Activated CD4-positive, alpha-beta T cell treated with anti-CD3 and anti-CD28 coated beads, Interleukin-2, amount 10 ng/mL, durations not matched to agents 24 days and 14 days (primary cell): ENCODE results near the gene MTG1. TPM values are rescaled to one million over a fixed set of nuclear protein-coding genes. Genes with fewer than 3 reads are reported as not detected.

Experiments
- DNase-seq: peaks from one replicate; pipeline ENCODE4 v3.0.0; 2022
- H3K27ac Mint-ChIP-seq: one replicate; pipeline ENCODE4 v1.8.0; 2022; ENCODE audit warnings: mild to moderate bottlenecking, mixed read lengths
- H3K27me3 Mint-ChIP-seq: one replicate; pipeline ENCODE4 v1.8.0; 2022; ENCODE audit warnings: mixed read lengths
- H3K36me3 Mint-ChIP-seq: one replicate; pipeline ENCODE4 v1.8.0; 2022; ENCODE audit warnings: low read depth, mild to moderate bottlenecking, mixed read lengths
- H3K4me1 Mint-ChIP-seq: one replicate; pipeline ENCODE4 v1.8.0; 2021; ENCODE audit warnings: mixed read lengths
- H3K4me3 Mint-ChIP-seq: one replicate; pipeline ENCODE4 v1.8.0; 2022; ENCODE audit warnings: mild to moderate bottlenecking, moderate library complexity, mixed read lengths
- H3K9me3 Mint-ChIP-seq: one replicate; pipeline ENCODE4 v1.8.0; 2021; ENCODE audit warnings: mixed read lengths
- intact Hi-C: fragments of 100-400 bp; cut with micrococcal nuclease; formaldehyde crosslinking; loops from one replicate; pipeline ENCODE4 v1.15.1; 2023
- total RNA-seq: library from RNA; stranded (reverse); gene quantifications from 2 replicates; pipeline ENCODE4 v1.2.3, GENCODE V29; 2022

Gene MTG1
- total RNA-seq, 1 donor from 2014 or later, result 66.8 TPM

GRCh38 chr10:133457100-133457841, 63.3 kb downstream of the MTG1 start:
- Mint-ChIP-seq H3K36me3 (no peaks in the 10 kb centered on the region), H3K27me3 (no peaks in the 10 kb centered on the region), H3K4me1 (no peaks in the 10 kb centered on the region), H3K9me3 (no peaks in the 10 kb centered on the region), H3K4me3 (no peak overlapping the region), H3K27ac (no peak overlapping the region)
- intact Hi-C loops, result no loop called here
- peak; percentile 47 for DNase-seq

DNA sequence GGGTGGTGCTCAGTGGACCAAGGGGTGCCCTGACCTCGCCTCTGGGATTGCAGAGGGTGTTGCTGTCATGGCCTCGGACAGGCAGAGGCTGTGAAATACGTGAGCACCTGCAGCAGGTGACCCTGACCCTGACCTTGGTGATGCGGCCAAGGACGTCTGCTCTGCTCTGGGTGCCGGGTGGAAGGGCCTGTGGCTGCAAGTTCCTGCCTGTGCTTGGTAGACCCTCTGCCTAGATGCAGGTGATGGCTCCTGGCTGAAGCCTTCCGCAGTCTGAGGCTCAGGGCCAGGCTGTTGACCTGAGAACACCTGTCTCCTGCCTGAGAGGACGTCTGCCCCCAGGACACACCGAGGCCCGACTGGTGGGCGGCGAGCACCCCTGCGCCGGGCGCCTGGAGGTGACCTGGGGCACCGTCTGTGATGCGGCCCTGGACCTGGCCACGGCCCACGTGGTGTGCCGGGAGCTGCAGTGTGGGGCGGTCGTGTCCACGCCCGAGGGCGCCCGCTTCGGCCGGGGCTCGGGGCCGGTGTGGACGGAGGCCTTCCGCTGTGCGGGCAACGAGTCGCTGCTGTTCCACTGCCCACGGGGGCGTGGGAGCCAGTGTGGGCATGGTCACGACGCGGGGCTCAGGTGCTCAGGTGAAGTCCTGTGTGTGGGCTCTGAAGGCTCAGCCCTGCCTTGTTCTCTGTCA, 64.2 kb downstream of the MTG1 start:
- no peaks in the 10 kb centered on the region for H3K27me3 Mint-ChIP-seq
- intact Hi-C loops, result no loop called here
- H3K36me3 Mint-ChIP-seq, result no peaks in the 10 kb centered on the region

GRCh38 chr10:133458710-133459453, 64.9 kb downstream of the MTG1 start:
- no peaks in the 10 kb centered on the region for H3K36me3 Mint-ChIP-seq
- H3K4me1 Mint-ChIP-seq, result no peaks in the 10 kb centered on the region
- H3K27ac Mint-ChIP-seq, result no peak overlapping the region
- DNase-seq, result peak; percentile 39
- no peaks in the 10 kb centered on the region for H3K27me3 Mint-ChIP-seq
- no peaks in the 10 kb centered on the region for H3K9me3 Mint-ChIP-seq
- intact Hi-C loops, result no loop called here
- H3K4me3 Mint-ChIP-seq, result no peak overlapping the region

More for the DNA sequence above, 64.2 kb downstream of the MTG1 start:
- H3K27ac Mint-ChIP-seq, result no peak overlapping the region
- H3K9me3 Mint-ChIP-seq, result no peaks in the 10 kb centered on the region
- no peaks in the 10 kb centered on the region for H3K4me1 Mint-ChIP-seq
- DNase-seq, result peak; percentile 43
- H3K4me3 Mint-ChIP-seq, result no peak overlapping the region

DNA sequence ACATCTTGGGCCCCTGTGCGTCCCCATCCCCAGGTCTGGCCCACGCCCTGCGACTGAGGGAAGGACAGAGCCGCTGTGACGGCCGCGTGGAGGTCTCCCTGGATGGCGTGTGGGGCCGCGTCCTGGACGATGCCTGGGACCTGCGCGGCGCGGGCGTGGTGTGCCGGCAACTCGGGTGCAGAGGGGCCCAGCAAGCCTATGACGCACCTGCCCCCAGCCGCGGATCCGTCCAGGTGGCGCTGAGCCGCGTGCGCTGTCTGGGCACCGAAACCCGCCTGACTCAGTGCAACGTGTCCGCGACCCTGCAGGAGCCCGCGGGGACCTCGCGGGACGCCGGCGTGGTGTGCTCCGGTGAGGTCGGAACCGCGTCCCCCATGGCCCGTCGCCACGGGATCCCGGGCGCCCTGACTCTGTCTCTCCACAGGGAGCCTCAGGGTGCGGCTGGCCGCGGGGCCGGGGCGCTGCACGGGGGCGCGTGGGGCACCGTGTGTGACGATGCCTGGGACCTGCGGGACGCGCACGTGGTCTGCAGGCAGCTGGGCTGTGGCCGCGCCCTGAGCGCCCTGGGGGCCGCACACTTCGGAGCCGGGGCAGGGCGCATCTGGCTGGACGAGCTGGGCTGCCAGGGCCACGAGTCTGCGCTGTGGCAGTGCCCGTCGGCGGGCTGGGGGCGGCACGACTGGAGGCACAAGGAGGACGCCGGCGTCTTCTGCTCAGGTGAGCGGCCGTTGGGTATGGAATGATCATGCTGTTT, 65.7 kb downstream of the MTG1 start:
- H3K4me3 Mint-ChIP-seq, result no peak overlapping the region
- intact Hi-C loops, result no loop called here

DNA sequence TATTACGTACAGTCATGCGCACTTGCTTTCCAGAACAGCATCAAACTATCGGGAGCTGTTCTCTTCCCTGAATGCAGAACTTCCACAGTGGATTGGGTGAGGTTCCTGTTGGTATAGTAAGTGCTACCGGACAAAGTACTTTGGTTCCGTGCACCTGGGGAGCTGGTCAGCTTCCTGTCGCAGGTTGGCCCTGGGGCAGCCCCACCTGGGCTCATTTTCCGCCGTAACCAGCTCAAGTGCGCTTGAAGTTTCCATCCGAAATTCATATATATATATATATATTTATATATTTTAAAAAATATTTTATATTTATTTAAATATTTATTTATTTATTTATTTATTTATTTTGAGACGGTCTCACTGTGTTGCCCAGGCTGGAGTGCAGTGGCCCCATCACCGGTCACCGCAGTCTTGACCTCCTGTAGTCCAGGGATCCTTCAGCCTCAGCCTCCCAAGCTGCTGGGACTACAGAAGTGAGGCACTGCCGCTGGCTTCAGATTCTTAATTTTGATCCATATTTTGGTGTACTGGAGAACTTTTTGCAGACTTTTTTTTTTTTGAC, 66.3 kb downstream of the MTG1 start:
- Mint-ChIP-seq H3K27me3 (no peaks in the 10 kb centered on the region), H3K36me3 (no peaks in the 10 kb centered on the region), H3K27ac (no peak overlapping the region), H3K4me3 (no peak overlapping the region), H3K9me3 (no peaks in the 10 kb centered on the region), H3K4me1 (no peaks in the 10 kb centered on the region)
- no peak for DNase-seq
- intact Hi-C loops, result no loop called here

More for the DNA sequence above, 65.7 kb downstream of the MTG1 start:
- peak; percentile 31 for DNase-seq
- Mint-ChIP-seq H3K27me3 (no peaks in the 10 kb centered on the region), H3K27ac (no peak overlapping the region), H3K36me3 (no peaks in the 10 kb centered on the region), H3K9me3 (no peaks in the 10 kb centered on the region), H3K4me1 (no peaks in the 10 kb centered on the region)

- Mint-ChIP-seq H3K4me3 (no peak overlapping the region), H3K9me3 (no peaks in the 10 kb centered on the region), H3K27me3 (no peaks in the 10 kb centered on the region)
These were observed 67.1 kb downstream of the MTG1 start for GRCh38 chr10:133461027-133461426.

GRCh38 chr10:133461841-133462240, 67.9 kb downstream of the MTG1 start:
- H3K36me3 Mint-ChIP-seq, result no peaks in the 10 kb centered on the region
- intact Hi-C loops, result no loop called here
- DNase-seq, result peak; percentile 35
- H3K27ac Mint-ChIP-seq, result no peak overlapping the region
- no peaks in the 10 kb centered on the region for H3K4me1 Mint-ChIP-seq
- H3K4me3 Mint-ChIP-seq, result no peak overlapping the region
- H3K27me3 Mint-ChIP-seq, result no peaks in the 10 kb centered on the region
- H3K9me3 Mint-ChIP-seq, result no peaks in the 10 kb centered on the region

More at GRCh38 chr10:133461027-133461426, 67.1 kb downstream of the MTG1 start:
- intact Hi-C loops, result no loop called here
- peak; percentile 8 for DNase-seq
- H3K27ac Mint-ChIP-seq, result no peak overlapping the region
- H3K4me1 Mint-ChIP-seq, result no peaks in the 10 kb centered on the region
- H3K36me3 Mint-ChIP-seq, result no peaks in the 10 kb centered on the region

GRCh38 chr10:133462512-133463305, 68.8 kb downstream of the MTG1 start:
- Mint-ChIP-seq H3K27ac (no peak overlapping the region), H3K27me3 (no peaks in the 10 kb centered on the region), H3K36me3 (no peaks in the 10 kb centered on the region), H3K9me3 (no peaks in the 10 kb centered on the region), H3K4me1 (no peaks in the 10 kb centered on the region), H3K4me3 (no peak overlapping the region)
- peak; percentile 41 for DNase-seq
- intact Hi-C loops, result no loop called here

GRCh38 chr10:133464582-133465031, 70.7 kb downstream of the MTG1 start:
- DNase-seq, result peak; percentile 45
- no peak overlapping the region for H3K27ac Mint-ChIP-seq
- no peaks in the 10 kb centered on the region for H3K4me1 Mint-ChIP-seq
- H3K27me3 Mint-ChIP-seq, result no peaks in the 10 kb centered on the region
- H3K9me3 Mint-ChIP-seq, result peaks cover 5% of the 10 kb centered on the region
- H3K36me3 Mint-ChIP-seq, result no peaks in the 10 kb centered on the region
- no peak overlapping the region for H3K4me3 Mint-ChIP-seq
- intact Hi-C loops, result no loop called here

GRCh38 chr10:133465191-133465949, 71.4 kb downstream of the MTG1 start:
- intact Hi-C loops, result no loop called here
- Mint-ChIP-seq H3K36me3 (no peaks in the 10 kb centered on the region), H3K9me3 (peaks cover 5% of the 10 kb centered on the region), H3K27ac (no peak overlapping the region), H3K27me3 (no peaks in the 10 kb centered on the region), H3K4me3 (no peak overlapping the region), H3K4me1 (no peaks in the 10 kb centered on the region)
- DNase-seq, result peak; percentile 41

DNA sequence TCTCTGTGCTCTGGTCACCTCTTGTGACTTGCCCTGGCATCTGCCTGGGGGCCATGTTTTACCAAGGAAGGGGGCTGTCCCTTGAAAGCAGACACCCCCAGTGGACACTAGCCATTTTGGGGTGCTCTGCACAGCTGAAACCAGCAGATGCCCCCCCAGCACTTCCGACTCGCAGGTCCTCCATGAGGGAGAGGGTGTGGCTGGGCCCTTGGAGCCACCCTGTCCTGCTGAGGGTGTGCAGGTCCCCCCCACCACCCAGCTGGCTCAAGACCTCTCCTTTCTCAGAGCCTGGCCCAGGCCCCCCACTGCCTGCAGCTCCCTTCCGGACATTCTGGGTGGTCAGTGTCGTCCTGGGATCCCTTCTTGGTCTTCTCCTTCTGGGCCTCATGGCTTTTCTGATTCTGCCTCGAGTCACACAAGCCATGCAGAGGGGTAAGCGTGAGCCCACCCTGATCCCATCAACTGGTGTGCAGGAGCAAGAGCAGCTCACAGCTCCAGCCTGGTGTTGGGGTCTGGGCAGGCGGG, 72.1 kb downstream of the MTG1 start:
- intact Hi-C loops, result no loop called here
- no peak overlapping the region for H3K4me3 Mint-ChIP-seq
- H3K36me3 Mint-ChIP-seq, result no peaks in the 10 kb centered on the region
- H3K27me3 Mint-ChIP-seq, result no peaks in the 10 kb centered on the region
- H3K4me1 Mint-ChIP-seq, result no peaks in the 10 kb centered on the region
- H3K9me3 Mint-ChIP-seq, result peaks cover 5% of the 10 kb centered on the region
- H3K27ac Mint-ChIP-seq, result no peak overlapping the region
- DNase-seq, result peak; percentile 43

DNA sequence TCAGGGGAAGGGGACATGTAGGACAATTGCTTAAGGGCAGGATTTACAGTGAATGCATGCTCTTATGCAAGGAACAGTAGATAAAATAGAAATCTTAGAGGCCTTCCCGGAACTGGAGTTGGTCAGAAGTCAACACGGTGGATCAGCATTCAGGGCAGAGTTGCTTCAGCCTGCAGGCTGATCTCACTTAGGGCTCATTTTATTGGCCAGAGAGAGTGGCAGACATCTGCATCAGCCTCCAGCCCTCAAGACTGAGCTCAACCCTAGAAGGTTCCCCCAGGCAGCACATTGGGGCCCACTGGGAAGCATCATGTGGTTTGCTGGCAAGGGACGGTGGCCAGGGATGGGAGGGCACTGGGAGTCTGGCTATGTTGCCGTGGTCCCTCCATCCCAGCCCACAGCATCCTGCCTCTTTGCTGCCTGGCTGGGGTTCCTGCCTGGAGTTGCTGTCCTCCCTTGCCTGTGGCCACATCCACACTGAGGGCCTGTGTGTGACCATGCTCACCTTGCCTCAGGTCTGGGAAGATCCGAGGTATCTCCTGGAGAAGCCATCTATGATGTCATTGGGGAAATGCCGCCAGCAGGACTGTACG, 72.8 kb downstream of the MTG1 start:
- no peak overlapping the region for H3K27ac Mint-ChIP-seq
- H3K4me3 Mint-ChIP-seq, result no peak overlapping the region
- no peaks in the 10 kb centered on the region for H3K4me1 Mint-ChIP-seq
- no peaks in the 10 kb centered on the region for H3K36me3 Mint-ChIP-seq
- H3K27me3 Mint-ChIP-seq, result no peaks in the 10 kb centered on the region
- intact Hi-C loops, result no loop called here
- peaks cover 5% of the 10 kb centered on the region for H3K9me3 Mint-ChIP-seq
- DNase-seq, result peak; percentile 46
